GM19193 (cell line): ENCODE data around the gene AHCYL2.

Source experiments
- POLR2A ChIP-seq: IDR thresholded peaks from 4 replicates; pipeline ENCODE4 v1.6.1; 2011; ENCODE audit not compliant: insufficient read depth, insufficient read length; ENCODE audit errors: extremely low read depth

The AHCYL2 gene

GRCh38 chr7:129225931-129226572 lies 1.2 kb downstream of the AHCYL2 start:
- no peak for TF ChIP-seq POLR2A

GRCh38 chr7:129227646-129228578 lies 3.1 kb downstream of the AHCYL2 start:
- no peak for TF ChIP-seq POLR2A

GRCh38 chr7:129228633-129229032 lies 3.8 kb downstream of the AHCYL2 start:
- TF ChIP-seq POLR2A, result no peak

- no peak for TF ChIP-seq POLR2A
Observed at GRCh38 chr7:129231666-129232065, 6.8 kb downstream of the AHCYL2 start.

GRCh38 chr7:129238546-129238945 lies 13.7 kb downstream of the AHCYL2 start:
- no peak for TF ChIP-seq POLR2A

GRCh38 chr7:129240119-129240820 lies 15.4 kb downstream of the AHCYL2 start:
- TF ChIP-seq POLR2A, result no peak

- TF ChIP-seq POLR2A, result no peak
Observed at GRCh38 chr7:129244220-129244619, 19.4 kb downstream of the AHCYL2 start.

GRCh38 chr7:129245533-129245932 lies 20.7 kb downstream of the AHCYL2 start:
- TF ChIP-seq POLR2A, result no peak

GRCh38 chr7:129247087-129247486 lies 22.3 kb downstream of the AHCYL2 start:
- TF ChIP-seq POLR2A, result no peak

GRCh38 chr7:129252128-129252527 lies 27.3 kb downstream of the AHCYL2 start:
- TF ChIP-seq POLR2A, result no peak

GRCh38 chr7:129255800-129256199 lies 31.0 kb downstream of the AHCYL2 start:
- TF ChIP-seq POLR2A, result no peak

GRCh38 chr7:129256221-129256620 lies 31.4 kb downstream of the AHCYL2 start:
- no peak for TF ChIP-seq POLR2A

GRCh38 chr7:129257168-129257567 lies 32.3 kb downstream of the AHCYL2 start:
- TF ChIP-seq POLR2A, result no peak

GRCh38 chr7:129258649-129259389 lies 34.0 kb downstream of the AHCYL2 start:
- no peak for TF ChIP-seq POLR2A

- no peak for TF ChIP-seq POLR2A
Observed at GRCh38 chr7:129262324-129262723, 37.5 kb downstream of the AHCYL2 start.
